ENCODE measurements around the gene NTF4. TPM values are rescaled to one million over a fixed set of nuclear protein-coding genes. Genes with fewer than 3 reads are reported as not detected.
A peak's percentile ranks its signal among the peaks of the same experiment; 100 is the strongest.

NTF4 gene
- total and polyA plus RNA-seq, 2 of the 8 experiments (the other 6 are each of a cell fraction or from before 2014, with no cell fraction given), result 3.1 to 6.5 TPM

GRCh38 chr19:49058562-49058961, 6.1 kb downstream of the NTF4 start:
- Histone ChIP-seq H3K56ac (replicated peaks; ENCODE audit: insufficient read length, low read depth, low read length) (no peak overlapping the region), H3K36me3 (ENCODE audit: control insufficient read depth in 2 of 4, insufficient read depth in 4 of 4, low read length in 3 of 4) (no peaks in the 10 kb centered on the region), H4K8ac (ENCODE audit: extremely low read depth, insufficient read depth, low read length) (no peak overlapping the region; the same call in 1 of the 2 replicates), H3K23ac (ENCODE audit: insufficient read length) (no peak overlapping the region), H4K20me1 (replicated peaks in 1 of 2; ENCODE audit: control insufficient read depth in 1 of 2, insufficient read depth in 2 of 2, low read length in 2 of 2) (peaks cover 0 to 2% of the 10 kb centered on the region in 2 experiments), H3K18ac (ENCODE audit: extremely low read depth, low read length) (no peak overlapping the region), H3K79me1 (ENCODE audit: low read depth, low read length) (no peaks in the 10 kb centered on the region), H3K27ac (ENCODE audit: low read depth, low read length) (no peak overlapping the region), H2BK120ac (replicated peaks; ENCODE audit: low read depth, low read length) (no peak overlapping the region), H4K5ac (ENCODE audit: insufficient read length, low read depth, low read length) (no peak overlapping the region), H2AK5ac (ENCODE audit: low read depth, low read length) (no peak overlapping the region), H3K14ac (ENCODE audit: insufficient read length) (no peak overlapping the region), H3K4me2 (ENCODE audit: insufficient read depth in 1 of 2, low read depth in 2 of 2, low read length in 2 of 2) (peak overlapping the region in 1 of 2 experiments; percentile 80; a peak in 1 of 4 replicates), H2BK20ac (ENCODE audit: low read length) (no peak overlapping the region), H2BK12ac (ENCODE audit: low read depth, low read length) (no peak overlapping the region), H3K27me3 (replicated peaks in 1 of 4; ENCODE audit: control insufficient read depth in 3 of 4, extremely low read depth in 1 of 4, insufficient read depth in 3 of 4, low read length in 3 of 4) (peaks cover 10 to 48% (median 44%) of the 10 kb centered on the region in 4 experiments), H2AFZ (ENCODE audit: low read length) (no peak overlapping the region), H3K23me2 (ENCODE audit: low read depth, low read length) (peaks cover 6% of the 10 kb centered on the region; the same call in 1 of the 2 replicates), H3K9me3 (ENCODE audit: insufficient read depth in 2 of 2, low read depth in 1 of 2, low read length in 1 of 2) (no peaks in the 10 kb centered on the region), H3K9ac (replicated peaks in 1 of 4; ENCODE audit: extremely low read depth in 1 of 4, low read depth in 3 of 4, low read length in 3 of 4) (no peak overlapping the region), H2BK5ac (ENCODE audit: low read depth, low read length) (no peak overlapping the region), H3K4me1 (replicated peaks in 1 of 4; ENCODE audit: control insufficient read depth in 3 of 4, insufficient read depth in 4 of 4, low read length in 3 of 4) (peaks cover 0 to 11% (median 10%) of the 10 kb centered on the region in 4 experiments; a peak in 6 of 7 replicates), H2BK15ac (ENCODE audit: low read length) (no peak overlapping the region), H3K79me2 (ENCODE audit: control insufficient read depth in 1 of 2, insufficient read depth in 2 of 2, low read length in 2 of 2) (no peaks in the 10 kb centered on the region), H4K91ac (replicated peaks; ENCODE audit: insufficient read length, low read length) (no peak overlapping the region), H3K4me3 (ENCODE audit: extremely low read depth in 1 of 4, insufficient read depth in 2 of 4, low read depth in 3 of 4, low read length in 4 of 4) (no peak overlapping the region), H3K4ac (replicated peaks; ENCODE audit: insufficient read length, low read depth, low read length) (no peak overlapping the region)
- CTCF ChIA-PET (ENCODE audit: partially characterized antibody), result interaction anchor here (1.2 to 3.5 kb wide), 7 partner anchors 11 to 152 kb away, joined by 3 to 25 read pairs (median 4); no protein-coding TSS in a partner anchor
- TF ChIP-seq, protein P1, sequence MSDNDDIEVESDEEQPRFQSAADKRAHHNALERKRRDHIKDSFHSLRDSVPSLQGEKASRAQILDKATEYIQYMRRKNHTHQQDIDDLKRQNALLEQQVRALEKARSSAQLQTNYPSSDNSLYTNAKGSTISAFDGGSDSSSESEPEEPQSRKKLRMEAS (IDR thresholded peaks at IDR 0.05), result peak; percentile 58
- TF ChIP-seq SP1 (IDR thresholded peaks at IDR 0.05; ENCODE audit: low read depth, low read length) (peak; percentile 50; the same call in 1 of the 2 replicates), BACH1 (IDR thresholded peaks at IDR 0.05; ENCODE audit: low read length) (no peak), SP2 (IDR thresholded peaks at IDR 0.05; ENCODE audit: low read length) (peak; percentile 16; the same call in 1 of the 2 replicates), RAD21 (IDR thresholded peaks at IDR 0.05 in 1 of 2, conservative IDR thresholded peaks at IDR 0.05 in 1 of 2; ENCODE audit: low read depth in 2 of 2, low read length in 2 of 2) (no peak)
- DNase-seq (ENCODE audit: low read depth in 1 of 2, low spot score in 2 of 2) (no peak), FAIRE-seq (no peak)
- POLR2A ChIA-PET (ENCODE audit: partially characterized antibody), result interaction anchor here (1.2 to 2.1 kb wide), 2 partner anchors 15 to 30 kb away, joined by 3 to 6 read pairs; no protein-coding TSS in a partner anchor
- WGBS, 2 experiments (ENCODE audit: extremely low coverage in 1 of 2, insufficient coverage in 1 of 2, insufficient read length in 1 of 2, insufficient replicate concordance in 2 of 2, low coverage in 1 of 2, low lambda C conversion rate in 2 of 2, missing lambda C conversion rate in 1 of 2), result 70% methylated on average over 9 of the region's 10 CpGs; no CpG with 5 or more reads in 1 of the 2 experiments

Measured in H1 (cell line).